NCI-H82 treated with DMSO at 0.1 percent for 48 hours (cell line): Measurements from ENCODE around the gene KCNH2.
"Not testable (repeated sequence)": the region's sequence is repeated elsewhere in the genome, so short reads cannot be mapped to it uniquely, and the experiment has no call there.

Experiments
- DNase-seq: peaks from one replicate; lab custom pipeline; 2025; ENCODE audit not compliant: unreplicated experiment; lab: John Stamatoyannopoulos, UW

KCNH2 gene

DNA sequence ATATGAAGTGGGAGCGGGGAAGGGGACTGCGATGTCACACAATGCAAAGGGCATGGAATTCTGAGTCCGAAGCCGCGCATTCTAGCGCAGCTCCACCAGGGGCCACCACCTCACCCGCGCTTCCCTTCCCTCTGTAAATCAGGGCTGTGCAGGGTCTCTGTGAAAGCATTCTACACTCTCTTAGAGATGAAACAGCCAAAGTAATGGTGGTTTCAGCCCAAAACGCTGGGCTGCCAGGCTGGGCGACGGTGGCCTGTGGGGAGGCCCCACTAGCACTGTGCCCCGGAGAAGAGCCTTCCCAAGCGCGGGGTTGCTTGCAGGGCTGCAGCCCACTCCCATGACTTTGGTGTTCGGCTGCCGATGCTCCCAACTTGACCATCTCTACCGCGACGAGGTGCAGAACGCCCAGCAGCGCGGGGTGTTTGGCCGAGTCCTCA is 34.8 kb upstream of the KCNH2 start:
- DNase-seq = peak; percentile 39

DNA sequence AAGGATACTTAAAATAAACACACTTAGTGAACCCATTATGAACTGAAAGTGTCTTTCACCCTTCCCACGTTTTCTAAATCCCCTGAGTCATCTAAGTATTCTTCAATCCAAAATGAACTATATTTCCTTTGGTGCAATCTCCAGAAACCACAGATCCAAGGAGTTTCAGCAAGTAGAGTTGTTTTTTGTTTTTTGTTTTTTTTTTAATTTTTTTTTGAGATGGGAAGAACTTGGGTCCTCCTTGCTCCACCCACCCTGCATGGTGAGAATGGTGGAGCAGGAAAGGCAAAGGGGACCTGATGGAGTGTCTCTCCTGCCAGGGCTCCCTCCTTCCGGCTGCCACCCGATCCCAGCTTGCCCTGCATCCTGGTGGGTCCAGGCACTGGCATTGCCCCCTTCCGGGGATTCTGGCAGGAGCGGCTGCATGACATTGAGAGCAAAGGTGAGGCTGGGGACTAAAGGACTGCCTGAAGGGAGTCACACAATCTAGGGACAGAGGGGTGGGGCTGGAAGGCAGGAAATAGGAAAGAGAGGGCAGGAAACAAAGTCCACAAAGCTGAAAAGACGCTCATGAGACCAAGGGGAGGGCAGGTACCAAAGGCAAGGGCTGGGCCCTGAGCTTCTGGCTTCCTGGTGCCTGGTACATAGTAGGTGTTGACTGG is 34.0 kb upstream of the KCNH2 start:
- no peak for DNase-seq

DNA sequence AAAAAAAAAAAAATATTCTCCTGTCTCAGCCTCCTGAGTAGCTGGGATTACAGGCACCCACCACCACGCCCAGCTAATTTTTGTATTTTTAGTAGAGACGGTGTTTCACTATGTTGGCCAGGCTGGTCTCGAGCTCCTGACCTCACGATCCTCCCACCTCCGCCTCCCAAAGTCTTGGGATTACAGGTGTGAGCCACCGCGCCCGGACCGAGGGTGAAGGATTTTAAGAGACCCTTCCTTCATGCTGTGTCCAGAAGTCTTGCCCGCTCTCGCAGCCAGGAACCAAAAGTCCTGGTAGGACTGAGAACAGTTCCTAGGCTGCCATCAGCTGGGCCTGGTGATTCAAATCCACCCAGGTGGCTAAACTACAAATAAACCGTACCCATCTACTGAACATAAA is 33.5 kb upstream of the KCNH2 start:
- not testable (repeated sequence) for DNase-seq

DNA sequence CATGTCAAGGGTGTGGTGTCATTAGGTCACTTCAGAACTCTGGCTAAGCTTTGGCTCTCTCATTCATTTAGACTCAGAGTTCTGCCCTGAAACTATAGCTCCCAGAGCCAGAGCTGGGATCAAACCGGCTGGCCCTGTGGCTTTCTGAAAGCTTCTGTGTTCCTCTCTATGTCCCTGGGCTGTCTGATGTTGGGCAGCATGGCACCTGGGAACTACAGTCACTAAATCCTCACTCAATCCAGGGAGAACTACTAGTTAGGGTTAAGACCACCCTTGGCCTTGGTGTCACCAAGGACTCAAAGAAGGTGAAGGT is 32.9 kb upstream of the KCNH2 start:
- no peak for DNase-seq

DNA sequence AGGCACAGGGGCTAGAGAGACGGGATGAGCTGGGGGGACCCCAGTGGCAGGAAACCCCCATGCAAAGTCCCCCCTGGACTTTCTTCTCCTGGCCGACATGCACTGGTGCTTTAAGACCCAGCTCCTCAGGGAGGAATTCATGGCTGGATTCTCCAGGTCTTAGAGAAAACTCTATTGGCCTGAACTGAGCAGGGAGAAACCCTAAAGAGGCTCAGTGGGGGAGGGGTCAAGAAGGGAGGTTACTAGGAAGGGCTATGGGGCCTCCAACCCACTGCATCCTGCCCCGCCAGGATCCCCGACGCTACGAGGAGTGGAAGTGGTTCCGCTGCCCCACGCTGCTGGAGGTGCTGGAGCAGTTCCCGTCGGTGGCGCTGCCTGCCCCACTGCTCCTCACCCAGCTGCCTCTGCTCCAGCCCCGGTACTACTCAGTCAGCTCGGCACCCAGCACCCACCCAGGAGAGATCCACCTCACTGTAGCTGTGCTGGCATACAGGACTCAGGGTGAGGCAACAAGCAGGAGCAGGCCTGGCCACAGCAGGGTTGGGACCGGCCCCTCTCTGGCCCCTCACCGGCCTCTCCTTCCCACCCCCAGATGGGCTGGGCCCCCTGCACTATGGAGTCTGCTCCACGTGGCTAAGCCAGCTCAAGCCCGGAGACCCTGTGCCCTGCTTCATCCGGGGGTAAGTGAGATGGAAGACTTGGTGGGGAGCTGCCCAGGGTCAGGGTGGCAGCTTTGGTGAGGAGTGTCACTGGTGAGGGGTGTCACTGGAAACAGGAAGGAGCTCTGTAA is 32.4 kb upstream of the KCNH2 start:
- no peak for DNase-seq

DNA sequence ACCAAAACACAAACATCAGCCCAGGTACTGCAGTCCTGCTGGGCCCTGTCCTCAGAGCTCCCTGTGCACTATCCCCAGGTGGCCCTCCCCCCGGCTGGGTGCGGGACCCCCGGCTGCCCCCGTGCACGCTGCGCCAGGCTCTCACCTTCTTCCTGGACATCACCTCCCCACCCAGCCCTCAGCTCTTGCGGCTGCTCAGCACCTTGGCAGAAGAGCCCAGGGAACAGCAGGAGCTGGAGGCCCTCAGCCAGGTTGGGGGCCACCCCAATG is 31.9 kb upstream of the KCNH2 start:
- DNase-seq = no peak

DNA sequence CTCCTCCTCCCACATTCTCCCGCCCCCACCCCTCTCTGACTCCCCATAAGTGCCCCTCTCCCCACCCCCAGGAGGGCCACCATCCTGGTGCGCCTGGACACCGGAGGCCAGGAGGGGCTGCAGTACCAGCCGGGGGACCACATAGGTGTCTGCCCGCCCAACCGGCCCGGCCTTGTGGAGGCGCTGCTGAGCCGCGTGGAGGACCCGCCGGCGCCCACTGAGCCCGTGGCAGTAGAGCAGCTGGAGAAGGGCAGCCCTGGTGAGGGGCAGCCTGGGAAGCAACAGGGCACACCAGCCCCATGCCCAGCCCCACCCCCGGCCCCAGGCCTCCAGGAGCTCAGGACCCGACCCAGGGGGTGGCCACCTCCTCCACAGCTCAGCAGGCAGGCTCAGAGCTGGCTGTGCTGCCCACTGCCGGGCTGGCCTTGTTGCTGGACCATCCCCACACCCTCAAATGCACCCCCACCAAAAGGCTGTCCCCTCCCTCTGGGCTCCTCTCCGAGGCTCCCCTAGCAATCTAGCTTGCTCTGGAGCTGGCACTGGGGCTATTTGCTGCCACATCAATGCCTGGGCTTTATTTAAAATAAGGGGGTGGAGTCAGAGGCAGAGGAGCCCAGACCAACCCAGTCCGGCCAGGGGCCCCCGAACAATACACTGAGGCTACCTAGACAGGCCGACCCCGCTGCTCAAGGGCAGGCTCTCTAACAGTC is 31.4 kb upstream of the KCNH2 start:
- DNase-seq = no peak

DNA sequence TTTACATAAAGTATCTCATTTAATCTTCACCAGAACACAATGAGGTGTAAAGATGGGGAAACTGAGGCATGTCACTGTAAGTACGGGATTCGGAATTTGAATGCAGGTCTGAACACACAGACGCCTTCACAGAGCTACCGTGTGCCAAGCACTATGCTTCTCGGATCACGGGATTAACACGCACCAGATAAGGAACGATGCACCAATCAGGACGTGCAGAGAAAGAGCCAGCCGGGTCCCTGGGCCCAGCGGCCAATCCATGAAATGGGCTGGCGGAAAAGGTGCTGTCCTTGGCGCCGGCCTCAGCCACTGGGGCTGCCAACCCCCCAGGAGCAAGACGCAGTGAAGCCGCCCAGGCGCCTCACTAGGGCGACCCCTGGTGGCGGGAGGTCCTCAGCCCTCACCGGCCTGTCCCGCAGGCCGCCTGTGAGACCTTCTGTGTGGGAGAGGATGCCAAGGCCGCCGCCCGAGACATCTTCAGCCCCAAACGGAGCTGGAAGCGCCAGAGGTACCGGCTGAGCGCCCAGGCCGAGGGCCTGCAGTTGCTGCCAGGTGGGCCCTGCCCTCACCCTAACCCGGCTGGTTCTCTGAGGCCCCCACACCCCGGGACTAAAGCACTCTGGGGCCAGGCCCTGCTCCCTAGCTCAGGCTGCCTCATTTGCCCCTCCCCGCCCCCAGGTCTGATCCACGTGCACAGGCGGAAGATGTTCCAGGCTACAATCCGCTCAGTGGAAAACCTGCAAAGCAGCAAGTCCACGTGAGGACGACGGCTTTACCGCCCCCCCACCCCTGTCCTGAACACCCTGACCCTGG is 30.6 kb upstream of the KCNH2 start:
- DNase-seq = no peak

DNA sequence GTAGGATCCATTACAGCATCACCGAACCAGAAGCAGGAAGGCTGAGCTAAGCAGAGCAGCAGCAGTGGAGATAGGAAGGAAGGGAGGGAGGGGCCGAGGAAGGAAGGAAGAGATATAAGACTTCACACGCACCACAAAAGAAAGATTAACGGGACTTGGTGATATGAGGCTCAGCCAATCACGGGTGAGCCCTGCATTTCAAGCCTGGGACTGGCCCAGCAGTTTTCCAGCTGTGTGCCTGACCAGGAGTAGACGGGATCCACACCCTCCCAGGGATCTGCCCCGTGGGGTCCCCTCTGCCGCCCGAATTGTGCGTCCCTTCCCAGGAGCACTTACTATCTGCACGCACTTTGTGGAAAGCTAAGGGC is 30.0 kb upstream of the KCNH2 start:
- DNase-seq = no peak

DNA sequence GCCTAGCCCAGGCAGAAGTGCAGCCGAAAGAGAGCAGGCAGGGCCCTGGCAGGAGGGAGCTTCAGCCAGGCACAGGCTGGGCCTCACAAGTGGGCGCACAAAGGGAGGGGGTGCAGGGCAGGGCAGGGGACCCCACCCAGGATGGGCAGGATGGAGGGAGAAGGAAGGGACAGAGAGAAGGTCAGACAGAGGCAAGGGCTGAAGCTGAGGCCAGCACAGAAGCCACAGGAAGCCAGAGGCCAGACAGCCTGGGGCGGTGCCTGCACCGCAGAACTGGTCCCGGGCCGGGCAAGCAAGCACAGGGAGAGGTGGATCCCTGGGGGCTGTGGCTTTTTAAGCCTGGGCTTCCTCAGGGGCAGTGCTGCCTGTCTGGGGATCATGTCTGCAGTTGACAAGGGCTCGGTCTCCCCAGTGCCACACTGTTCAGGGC is 29.4 kb upstream of the KCNH2 start:
- DNase-seq = no peak

DNA sequence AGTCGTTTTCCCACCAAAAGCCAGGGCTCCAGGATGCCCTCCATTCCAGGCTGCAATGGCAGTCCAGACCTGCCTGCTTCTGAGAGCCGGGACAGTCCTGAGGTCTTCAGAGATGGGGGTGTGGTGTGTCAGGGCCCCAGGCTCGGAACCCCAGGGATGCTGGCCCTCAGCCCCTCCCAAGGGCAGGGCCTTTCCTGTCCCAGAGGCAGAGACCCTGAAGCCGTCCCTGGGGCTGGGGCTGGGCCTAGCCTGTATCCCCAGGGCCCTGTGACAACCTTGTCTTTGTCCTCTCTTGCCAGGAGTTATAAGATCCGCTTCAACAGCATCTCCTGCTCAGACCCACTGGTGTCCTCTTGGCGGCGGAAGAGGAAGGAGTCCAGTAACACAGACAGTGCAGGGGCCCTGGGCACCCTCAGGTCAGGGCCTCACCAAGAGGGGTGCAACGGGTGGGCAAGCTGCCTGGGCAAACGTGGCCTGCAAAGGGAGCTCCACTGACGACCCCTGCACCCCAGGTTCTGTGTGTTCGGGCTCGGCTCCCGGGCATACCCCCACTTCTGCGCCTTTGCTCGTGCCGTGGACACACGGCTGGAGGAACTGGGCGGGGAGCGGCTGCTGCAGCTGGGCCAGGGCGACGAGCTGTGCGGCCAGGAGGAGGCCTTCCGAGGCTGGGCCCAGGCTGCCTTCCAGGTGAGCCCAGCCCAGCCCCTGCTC is 28.6 kb upstream of the KCNH2 start:
- no peak for DNase-seq

DNA sequence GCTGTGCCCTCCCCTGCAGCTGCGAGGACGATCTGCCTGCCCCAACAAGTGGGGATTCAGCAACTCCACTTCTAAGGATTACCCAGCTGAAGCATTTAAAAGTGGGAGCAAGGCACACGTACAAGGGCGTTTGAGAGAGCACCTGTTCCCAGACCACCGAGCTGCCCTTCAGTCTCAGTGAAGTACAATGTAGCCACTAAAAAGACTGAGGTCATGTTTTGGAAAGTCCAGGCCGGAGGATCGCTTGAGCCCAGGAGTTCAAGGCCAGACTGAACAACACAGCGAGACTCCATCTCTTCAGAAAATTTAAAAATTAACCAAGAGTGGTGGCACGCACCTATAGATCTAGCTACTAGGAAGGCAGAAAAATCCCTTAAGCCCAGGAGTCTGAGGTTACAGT is 27.4 kb upstream of the KCNH2 start:
- DNase-seq = no peak

DNA sequence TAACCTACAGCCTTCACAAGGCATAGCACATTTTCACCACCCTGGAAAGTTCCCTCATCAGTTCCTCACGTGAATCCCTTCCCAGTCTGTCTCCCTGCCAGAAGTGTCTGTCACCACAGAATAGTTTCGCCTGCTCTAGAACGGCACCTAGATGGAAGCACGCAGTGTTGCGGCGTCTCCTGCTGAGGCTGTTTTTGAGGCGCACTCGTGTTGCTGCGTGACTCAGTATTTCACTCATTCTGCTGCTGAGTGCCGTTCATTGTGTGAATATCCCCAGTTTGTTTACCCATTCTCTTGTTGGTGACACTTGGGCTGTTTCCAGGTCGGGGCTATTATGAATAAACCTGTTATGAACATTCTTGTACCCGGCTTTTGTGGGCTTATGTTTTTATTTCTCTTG is 25.5 kb upstream of the KCNH2 start:
- no peak for DNase-seq

DNA sequence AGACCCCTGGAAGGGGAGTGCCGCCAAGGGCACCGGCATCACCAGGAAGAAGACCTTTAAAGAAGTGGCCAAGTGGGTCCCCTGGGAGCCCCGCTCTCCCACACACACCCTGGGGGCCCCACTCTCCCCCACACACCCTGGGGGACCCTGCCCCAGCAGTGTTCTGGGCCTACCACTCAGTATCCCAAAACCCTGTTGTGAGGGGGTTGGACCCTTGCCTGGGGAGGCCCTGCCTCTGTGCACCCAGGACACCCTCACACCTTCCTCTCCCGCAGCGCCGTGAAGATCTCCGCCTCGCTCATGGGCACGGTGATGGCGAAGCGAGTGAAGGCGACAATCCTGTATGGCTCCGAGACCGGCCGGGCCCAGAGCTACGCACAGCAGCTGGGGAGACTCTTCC is 23.4 kb upstream of the KCNH2 start:
- DNase-seq = no peak

DNA sequence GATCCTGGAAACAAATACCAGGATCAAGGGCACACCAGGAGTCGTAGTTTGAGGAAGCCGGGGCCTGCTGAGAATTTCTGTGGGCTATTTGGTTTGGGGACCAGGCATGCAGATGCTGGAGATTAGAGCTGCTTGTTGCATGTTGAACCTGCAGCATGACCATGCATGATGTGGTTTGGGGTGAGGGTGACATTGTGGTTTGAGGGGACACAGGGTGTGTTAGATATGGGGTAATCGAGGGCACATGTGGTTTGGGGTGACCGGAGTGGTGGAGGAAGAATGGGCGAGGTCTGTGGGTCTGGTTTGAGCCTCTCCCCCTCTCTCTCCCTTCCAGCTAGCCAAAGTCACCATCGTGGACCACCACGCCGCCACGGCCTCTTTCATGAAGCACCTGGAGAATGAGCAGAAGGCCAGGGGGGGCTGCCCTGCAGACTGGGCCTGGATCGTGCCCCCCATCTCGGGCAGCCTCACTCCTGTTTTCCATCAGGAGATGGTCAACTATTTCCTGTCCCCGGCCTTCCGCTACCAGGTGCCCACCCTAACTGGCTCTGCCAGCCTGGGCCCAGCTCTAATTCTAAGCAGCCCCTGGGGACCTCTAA is 22.9 kb upstream of the KCNH2 start:
- no peak for DNase-seq

DNA sequence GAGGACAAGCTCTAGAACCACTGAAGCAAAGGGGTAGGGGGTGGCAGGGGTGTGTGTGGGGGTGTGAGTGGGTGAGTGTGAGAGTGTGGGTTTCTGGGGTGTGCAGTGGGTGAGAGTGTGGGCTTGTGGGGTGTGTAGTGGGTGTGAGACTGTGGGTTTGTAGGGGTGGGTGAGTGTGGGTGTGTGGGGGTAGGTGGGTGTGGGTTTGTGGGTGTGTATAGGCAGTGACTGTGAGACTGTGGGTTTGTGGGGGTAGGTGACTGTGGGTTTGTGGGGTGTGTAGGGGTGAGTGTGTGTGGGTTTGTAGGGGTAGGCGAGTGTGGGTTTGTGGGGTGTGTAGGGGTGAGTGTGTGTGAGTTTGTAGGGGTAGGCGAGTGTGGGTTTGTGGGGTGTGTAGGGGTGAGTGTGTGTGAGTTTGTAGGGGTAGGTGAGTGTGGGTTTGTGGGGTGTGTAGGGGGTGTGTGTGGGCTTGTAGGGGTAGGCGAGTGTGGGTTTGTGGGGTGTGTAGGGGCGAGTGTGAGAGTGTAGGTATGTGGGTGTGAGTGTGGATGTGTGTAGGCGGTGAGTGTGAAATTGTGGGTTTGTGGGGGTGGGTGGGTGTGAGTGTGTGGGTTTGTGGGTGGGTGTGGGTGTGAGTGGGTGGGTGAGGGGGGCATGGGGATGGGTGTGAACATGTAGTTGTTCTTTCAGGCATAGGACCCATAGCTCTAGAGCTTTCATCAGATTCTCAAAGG is 21.5 kb upstream of the KCNH2 start:
- DNase-seq = no peak

DNA sequence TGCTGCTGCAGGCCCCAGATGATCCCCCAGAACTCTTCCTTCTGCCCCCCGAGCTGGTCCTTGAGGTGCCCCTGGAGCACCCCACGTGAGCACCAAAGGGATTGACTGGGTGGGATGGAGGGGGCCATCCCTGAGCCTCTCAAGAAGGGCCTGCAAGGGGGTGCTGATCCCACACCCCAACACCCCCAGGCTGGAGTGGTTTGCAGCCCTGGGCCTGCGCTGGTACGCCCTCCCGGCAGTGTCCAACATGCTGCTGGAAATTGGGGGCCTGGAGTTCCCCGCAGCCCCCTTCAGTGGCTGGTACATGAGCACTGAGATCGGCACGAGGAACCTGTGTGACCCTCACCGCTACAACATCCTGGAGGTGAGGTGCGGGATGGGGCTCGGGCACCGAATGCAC is 20.9 kb upstream of the KCNH2 start:
- no peak for DNase-seq

DNA sequence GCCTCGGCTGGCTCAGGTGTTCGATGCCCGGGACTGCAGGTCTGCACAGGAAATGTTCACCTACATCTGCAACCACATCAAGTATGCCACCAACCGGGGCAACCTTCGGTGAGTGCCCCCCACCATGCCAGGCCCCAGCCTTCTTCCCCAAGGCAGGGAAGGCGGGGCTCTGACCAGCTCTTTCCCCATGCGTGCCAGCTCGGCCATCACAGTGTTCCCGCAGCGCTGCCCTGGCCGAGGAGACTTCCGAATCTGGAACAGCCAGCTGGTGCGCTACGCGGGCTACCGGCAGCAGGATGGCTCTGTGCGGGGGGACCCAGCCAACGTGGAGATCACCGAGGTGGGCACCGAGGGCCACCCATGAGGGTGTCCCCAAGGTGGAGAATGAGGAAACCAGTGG is 20.2 kb upstream of the KCNH2 start:
- no peak for DNase-seq

DNA sequence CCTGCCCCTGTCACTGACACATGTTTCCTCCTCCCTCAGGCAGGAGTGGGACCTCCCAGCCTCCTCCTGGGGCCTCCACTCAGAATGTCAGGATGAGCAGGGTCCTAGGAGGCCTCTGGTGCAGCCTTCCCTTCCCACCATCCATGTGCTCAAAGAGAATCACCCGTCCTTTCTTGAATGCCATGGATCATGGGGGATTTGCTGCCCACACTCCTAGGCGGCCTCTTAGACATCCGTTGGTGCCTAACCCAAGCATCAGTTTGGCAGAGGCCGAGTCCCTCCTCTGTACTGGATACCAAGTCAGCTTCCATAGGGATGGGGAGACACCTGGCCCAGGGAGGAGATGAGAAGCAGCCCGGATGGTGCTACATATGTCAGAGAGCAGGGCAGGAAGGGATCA is 19.7 kb upstream of the KCNH2 start:
- no peak for DNase-seq

DNA sequence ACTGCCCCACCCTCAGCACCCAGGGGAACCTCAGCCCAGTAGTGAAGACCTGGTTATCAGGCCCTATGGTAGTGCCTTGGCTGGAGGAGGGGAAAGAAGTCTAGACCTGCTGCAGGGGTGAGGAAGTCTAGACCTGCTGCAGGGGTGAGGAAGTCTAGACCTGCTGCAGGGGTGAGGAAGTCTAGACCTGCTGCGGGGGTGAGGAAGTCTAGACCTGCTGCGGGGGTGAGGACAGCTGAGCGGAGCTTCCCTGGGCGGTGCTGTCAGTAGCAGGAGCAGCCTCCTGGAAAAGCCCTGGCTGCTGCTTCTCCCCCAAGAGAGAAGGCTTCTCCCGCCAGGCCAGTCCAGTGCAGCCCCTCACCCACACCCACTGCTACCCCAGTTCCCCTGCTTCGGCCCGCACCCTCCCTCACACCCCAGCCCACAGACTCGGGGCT is 19.0 kb upstream of the KCNH2 start:
- DNase-seq = no peak
